ENCODE data around the gene PUDP.
"Not testable (repeated sequence)": the region's sequence is repeated elsewhere in the genome, so short reads cannot be mapped to it uniquely, and the experiment has no call there.

The PUDP gene

DNA sequence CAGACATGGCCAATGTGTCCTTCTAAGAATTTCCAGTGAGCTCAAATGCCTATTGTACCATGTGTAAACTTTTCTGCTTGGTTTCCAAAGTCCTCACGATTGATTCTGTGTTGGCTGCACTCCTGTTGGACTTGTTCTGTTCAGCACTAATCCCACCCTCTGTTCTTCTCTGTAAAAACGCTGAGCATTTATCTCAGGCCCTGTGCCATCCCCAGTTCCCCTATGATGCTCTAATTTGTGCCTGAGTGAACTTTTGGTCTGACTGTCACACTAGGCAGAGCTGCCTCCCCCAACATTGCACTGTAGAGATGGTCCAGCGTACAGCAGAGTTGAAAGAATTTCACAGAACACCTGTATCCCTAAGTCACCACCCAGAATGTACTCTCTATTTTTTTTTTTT lies 76.6 kb downstream of the PUDP start:
- no peak for DNase-seq

DNA sequence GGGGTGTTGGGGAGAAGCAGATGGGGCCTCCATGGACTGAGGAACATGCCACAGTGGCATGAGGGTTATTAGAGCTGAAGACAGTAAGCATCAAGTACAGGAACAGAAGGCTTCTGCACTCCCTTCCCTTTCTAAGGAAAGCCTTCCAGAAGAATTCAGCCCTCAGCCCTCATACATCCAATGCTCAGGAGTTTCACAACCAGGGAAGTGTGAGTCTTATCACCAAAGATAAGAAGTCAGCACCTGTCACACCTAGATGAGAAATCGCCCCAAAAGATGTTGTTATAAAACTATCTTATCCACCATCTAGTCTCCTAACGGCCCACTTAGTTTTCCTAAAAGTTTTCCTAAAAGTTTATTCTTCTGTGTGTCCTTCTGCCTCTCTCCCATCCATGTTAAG lies 78.4 kb downstream of the PUDP start:
- DNase-seq, result no peak

DNA sequence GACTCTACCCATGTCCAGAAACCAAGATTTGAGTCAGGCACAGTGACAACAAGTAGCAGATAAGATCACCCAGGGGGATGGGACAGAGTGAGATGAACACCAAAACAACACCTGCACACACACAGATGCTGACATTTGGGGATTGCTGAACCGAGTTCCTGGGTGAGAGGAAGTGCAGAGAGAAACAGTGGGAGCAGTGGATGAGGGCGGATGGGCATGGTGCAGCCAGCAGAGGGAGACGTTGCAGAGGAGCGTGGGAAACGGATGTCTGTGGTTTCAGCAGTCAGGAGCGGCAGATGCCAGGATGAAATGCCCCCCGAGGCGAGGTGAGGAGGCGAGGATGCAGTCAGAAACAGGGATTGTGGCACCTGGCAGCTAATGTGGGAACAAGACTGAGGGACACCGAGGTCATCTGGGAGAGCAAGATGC lies 79.0 kb downstream of the PUDP start:
- no peak for DNase-seq

DNA sequence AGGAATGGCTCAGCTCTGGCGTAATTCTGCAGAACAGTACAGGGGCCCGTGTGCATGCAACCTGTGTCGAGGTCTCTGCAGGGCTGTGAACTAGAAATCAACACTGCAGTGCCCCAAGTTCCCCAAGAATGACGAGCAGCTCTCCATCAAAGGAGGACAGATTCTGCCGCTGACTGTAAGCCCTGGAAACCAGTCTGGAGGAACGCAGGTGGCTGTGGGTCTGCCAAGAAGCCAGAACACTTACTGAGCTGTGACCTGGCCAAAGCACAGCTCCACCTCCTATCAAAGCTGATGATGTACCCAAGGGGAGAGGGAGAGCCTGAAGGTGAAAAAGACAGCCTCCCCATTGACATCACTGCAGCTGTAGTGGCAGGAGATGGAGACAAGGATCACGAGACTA lies 80.7 kb downstream of the PUDP start:
- no peak for DNase-seq

DNA sequence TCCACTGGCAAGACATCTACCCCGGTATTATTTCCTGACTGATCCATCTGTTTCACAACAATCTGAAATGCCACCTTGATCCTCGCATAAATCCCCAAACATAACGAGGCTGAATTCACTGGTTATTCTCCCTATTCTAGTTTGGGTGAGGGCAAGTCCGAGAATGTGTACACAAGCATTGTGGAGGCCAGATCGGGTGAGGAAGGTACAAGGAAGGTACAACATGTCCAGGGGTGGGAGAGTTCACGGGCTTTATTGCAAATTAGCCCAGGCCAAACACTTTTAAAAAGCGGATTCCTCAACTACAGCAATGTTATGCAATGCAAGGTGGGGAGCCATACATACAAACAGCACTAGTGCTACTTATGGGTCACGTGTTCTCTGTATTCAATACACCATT lies 82.5 kb downstream of the PUDP start:
- no peak for DNase-seq

DNA sequence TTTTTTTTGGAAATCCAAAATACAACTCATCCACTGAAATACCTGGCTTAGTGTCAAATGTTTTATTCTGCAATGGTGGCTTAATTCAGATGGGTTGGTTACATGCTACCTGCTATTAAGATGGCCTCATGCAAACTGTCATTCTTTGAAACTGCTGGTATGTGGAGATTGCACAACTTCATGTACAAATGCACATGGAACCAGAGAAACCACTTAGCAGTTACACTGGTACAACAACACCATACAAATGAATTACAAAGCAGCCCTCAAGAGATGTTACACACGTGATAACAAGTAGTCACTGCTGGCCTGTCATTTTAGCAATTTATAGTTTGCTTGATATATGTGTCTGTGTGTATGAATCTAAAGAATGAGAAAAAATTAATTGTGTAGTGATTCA lies 85.0 kb downstream of the PUDP start:
- DNase-seq, result no peak

DNA sequence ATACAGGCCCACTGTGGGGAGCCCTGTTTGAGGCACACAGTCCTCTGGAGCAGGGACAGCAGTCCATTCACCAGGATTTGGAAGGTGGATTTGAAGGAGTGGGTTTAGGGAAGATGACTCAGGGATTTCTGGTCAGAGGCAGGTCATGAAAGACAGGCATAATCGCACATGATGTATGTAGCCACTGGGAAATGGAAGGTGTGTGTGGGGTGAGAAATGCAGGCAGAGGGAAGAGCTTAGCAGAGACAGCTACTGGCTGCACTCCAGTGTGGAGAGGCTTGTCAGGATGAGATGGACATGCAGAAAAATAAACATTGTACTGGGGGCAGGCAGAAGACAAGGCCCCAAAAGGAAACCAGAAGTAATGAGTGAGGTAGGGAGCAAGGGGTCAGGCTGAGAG lies 85.7 kb downstream of the PUDP start:
- DNase-seq, result no peak

DNA sequence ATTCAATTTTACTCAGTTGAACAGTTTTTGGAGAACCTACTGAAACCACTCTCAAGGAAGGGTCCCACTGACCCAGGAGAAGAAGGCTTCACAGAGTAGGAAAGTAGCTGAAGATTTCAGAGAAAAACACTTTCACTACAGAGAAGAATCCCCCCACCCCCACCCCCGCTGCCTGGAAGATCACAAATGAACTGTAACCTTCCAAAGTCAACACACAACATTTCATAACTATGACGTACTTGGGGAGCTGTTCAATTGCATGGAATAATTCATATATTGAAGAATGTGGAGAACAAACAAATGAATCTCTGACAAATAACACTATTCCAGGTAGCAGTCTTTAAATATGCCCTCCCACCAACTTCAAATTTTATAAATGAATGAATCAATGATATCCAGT lies 86.5 kb downstream of the PUDP start:
- no peak for DNase-seq

DNA sequence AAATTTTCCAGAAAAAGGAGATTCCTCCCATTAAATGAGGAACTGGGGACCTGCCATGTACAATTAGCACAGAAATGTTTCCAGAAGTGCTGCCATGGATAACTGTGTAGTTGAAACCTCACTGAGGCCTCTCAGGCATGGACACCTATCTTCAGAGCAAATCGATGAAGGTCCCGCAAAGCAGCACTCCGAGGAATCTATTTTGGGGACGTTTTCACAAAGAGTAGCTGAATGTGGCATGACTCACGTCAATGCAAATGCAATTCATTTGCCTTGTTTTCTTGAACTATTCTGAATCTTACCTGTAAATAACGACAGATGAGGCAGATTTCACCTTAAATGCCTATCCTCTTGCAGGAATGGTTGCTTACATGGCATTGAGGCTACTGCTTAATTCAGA lies 87.5 kb downstream of the PUDP start:
- DNase-seq, result no peak

DNA sequence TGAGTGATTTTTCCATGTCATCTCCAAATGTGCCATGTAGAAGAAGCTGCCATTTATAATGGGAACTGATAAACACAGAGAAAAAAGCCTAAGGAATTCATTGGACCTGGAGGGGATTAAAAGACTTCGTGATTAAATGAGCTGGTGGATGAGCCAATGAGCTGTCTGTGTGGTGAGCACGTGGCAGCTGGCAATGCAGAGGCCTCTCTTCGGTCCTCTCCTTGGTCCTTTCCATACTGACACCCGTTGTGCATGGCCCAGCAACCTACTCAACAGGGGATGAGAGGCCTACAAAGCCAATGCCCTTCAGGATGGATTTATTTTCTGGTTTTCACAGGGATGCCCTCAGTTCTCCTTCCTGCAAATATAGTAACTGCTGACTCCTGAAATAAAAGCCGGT lies 88.1 kb downstream of the PUDP start:
- DNase-seq, result no peak

DNA sequence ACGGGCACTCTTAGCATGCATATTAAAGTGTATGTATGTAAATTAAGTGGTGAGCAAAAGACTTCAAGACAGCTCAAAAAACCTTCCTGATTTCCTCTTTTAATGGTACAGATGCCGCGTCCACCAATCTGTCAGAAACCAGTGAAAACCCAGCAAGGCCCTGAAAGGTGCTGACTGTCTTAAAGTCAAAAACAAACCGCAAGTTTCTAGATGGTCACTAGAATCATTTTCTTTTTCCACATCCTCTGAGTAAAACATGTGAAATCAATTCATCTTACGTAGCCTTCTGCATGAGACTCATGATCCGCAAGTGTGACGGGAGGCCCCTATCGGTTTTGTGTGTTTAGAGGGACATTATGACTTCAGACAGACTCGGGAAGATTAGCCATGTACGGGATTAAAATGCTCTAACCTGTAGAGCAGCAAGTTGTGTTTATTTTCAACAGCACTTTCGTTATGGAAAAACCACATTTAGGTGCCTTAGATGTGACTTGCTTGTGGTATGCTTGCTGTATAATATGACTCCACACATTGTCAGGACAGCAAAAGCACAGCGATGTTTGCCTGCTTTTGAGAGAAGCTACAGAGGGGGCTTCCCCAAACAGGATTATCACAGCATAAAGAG lies 88.6 kb downstream of the PUDP start:
- DNase-seq, result no peak

DNA sequence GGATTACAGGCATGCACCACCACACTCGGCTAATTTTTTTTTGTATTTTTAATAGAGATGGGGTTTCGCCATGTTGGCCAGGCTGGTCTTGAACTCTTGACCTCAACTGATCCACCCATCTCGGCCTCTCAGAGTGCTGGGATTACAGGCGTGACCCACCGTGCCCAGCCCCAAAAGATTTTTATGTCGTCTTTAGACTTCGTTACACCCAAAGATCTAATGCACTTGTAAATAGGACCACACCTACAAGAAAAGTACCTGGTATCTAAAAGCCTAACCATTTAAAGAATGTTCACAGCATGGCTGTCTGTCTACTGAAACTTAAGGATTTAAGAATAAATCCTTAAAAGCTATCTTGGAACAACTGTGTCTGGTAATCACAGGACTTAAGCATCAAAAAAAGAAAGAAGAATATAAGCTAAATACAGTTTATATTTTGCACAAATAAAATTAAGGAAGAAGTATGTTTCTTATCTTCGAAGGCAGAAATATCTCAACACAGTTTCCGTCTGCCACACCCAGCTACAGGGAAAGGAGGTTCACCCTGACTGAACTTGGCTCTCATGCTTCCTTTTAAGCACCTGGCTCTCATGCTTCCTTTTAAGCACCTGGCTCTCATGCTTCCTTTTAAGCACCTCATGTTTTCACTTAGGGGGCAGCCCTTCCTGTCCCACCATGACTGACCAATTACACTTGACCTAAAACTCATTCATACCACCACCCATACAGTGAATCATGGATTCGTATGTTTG lies 92.4 kb downstream of the PUDP start:
- DNase-seq, result no peak

DNA sequence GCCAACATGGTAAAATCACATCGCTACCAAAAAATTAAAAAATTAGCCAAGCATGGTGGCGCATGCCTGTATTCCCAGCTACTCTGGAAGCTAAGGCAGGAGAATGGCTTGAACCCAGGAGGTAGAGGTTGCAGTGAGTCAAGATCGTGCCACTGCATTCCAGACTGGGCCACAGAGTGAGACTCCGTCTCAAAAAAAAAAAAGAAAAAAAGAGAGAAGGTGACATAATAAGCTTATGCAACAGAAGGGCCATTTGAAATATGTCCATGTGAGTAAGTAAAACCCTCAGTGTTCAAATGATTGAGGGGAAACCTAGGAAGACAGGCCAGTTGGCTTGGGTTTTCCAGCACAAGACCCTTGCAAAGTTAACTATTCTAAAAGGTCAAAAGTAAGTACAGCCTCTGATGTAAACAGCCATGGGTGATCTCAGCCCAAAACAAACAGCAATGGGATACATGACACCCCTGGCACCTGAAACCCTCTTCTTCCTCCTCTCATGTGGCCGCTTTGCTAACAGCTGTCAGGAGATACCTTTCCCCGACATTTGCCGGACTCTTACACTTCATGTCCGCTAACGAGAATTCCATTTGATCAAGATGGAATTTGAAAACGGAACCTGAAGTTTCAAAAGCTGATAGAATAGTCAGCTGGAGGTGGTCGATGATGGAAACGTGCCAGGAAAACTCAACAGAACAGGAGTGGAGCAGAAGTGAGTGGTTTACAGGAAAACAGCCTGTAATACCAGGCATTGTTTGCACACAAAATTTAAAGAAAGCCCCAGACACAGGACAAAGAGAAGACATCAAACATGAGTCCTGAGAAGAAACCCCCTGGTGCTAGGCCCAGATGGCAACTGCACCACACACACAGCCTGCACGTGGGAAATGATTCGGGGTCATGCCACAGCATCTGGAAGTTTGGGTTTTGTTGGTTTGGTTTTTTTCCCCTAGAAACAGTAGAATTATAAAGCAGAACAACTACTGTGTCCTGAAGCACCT lies 93.4 kb downstream of the PUDP start:
- DNase-seq, result no peak

DNA sequence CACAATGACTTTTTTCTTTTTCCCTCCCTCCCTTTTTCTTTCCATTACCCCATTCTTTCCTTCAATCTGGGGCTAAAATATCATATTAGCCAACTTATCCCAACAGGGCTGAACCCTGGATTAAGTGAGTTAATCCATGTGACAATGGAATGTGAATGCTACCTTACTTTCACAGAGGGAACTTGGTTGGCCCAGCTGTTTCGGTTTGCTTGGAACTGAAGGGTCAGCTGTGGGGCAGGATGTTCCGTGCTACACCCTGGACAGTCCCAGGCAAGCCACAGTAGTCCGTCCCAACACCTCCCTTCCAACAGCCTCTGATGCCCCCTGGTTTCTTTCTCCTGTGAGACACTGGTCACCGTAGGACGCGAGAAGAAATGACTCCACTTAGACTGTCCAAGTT lies 95.4 kb downstream of the PUDP start:
- no peak for DNase-seq

DNA sequence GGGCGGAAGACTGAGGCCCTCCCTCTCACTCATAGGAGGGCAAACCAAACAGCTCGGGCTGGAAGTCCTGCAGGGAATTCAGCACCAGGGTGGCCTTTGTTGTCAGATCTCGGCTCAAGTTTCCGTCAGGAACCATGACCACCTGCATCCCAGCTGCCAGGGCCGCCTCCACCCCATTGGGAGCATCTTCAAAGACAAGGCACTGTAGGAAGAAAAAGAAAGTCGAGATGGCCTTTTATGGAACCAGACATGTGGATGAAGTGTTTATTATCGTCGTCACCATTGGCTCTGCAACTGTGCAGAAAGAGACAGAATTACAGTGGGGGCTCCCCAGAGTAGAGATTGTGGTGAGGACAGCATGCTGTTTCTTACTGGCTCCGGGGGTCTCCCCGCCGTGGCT lies 97.7 kb downstream of the PUDP start:
- DNase-seq, result no peak

DNA sequence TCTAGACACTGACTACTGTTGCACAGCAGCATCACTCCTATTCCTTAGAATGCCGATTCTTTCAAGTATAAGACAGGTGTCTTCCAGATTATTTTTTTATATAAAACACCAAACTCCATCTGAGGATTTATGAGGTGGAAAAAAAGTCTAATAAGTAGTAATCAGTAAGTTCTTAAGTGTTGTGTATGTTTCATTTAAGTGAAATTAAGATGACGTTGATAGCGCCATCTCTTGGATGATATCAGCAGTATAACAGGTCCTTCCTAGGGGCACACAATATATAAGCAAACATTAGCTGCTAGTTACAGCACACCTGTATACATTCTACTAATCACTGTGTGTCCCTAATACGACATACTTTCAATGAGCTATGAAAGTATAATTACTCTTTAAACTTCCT lies 100.0 kb downstream of the PUDP start:
- no peak for DNase-seq

DNA sequence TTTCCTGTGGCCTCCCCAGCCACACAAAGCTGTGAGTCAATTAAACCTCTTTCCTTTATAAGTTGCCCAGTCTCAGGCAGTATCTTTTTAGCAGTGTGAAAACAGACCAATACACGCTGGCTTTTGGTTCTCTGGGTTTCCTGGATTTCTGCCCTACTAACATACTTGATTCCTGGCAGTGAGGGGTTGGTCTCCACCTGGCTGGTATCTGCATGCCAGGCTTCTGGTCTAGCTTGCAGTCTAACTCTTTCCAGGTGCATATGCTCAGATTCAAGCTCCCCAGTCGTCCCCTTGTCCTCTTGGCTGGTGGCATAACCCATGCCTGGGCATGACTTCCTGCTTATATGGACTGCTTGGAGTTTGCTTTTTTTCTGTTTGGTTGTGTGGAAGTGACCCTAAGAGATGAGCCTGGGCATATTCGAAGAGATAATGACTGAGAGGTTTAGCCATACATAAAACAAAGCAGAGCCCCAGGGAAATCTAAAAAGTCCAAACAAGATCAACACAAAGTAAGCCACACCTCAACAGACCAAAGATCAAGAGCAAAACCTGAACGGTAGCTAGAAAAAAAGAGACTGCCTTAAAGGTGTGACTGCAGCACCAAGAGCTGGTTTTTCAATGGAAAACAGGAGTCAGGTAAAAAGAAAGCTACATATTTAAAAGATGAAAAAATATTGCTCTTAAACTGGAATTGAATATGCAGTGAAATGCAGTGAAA lies 102.6 kb downstream of the PUDP start:
- DNase-seq, result no peak

DNA sequence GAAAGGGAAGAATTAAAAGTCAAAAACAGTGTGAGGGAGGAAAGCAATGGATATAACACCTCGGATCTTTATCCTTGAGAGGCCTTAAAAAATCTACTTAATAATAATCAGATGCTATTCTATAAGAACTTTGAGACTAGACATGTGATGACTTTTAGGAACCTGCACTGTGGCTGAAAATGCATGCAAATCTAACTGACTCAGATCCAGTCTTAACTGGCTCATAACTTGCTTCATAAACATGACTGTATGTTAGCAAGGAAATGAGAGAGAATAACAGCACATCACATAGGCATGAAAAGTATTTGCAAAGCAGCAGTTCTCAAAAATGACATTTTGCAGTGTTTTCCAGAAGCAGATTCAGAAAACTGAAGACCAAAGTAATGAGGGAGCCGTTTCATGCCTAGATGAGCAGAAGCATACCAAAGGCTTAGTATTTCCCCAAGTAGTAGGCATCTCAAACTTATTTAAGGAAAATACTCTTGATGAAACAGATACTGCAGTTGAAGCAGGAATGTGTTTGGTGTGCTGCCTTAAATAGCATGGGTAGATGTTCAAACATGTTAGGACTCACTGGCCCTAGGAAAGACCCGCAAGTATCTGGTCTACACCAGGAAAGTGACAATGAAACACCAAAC lies 104.0 kb downstream of the PUDP start:
- not testable (repeated sequence) for DNase-seq

DNA sequence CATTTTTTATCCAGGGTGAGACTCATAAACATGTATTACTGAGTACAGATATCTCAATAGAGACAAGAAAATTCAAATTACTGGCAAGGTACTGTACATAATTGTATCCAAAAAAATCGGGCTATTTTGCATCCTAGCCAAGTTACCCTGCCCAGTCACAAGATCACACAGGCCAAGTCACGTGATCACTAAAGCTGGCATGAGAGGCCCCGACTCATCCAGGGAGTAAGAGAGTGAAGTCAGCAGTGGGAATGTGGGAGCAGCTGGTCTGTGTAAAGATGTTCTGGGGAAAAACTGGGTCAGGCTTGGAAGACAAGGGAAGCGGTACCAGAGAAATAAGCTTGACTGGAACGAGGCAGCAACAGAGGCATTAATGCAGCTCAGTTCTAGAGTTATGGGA lies 119.7 kb downstream of the PUDP start:
- no peak for DNase-seq

DNA sequence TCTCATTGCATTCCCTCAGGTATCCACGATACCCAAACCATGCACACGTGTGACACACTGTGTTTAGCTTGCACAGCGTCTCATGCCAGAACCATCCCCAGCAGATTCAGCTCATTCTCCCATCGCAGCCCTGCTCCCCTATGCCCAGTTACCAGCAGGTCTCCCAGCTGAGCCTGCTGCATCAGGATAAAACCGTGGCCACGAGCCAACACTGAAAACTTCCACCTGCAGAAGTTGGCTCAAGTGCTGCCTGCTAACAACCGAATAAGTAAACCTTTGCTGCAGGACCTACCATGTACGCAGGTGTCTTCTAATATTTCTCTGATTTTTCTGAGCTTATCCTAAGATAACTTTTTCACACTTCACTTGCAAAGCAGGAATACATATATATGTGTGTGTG lies 120.9 kb downstream of the PUDP start:
- DNase-seq, result no peak

DNA sequence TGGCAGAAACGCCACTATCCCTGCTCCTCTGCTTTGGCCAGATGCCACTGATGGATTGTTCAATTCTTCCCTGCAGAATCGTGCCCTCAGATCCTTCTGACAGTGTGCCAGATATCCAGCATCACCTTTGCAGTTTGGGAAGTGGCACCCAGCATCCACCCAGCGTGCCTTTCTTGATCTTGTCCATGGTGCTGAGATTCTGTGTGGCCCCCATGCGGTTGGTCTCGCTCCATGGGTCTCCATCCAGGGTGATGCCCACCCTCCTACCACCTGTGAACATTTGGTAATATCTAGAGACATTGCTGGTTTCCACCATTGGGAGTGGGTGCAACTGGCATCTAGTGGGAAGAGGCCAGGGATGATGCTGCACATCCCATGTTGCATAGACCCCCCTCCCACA lies 121.6 kb downstream of the PUDP start:
- DNase-seq, result not testable (repeated sequence)

DNA sequence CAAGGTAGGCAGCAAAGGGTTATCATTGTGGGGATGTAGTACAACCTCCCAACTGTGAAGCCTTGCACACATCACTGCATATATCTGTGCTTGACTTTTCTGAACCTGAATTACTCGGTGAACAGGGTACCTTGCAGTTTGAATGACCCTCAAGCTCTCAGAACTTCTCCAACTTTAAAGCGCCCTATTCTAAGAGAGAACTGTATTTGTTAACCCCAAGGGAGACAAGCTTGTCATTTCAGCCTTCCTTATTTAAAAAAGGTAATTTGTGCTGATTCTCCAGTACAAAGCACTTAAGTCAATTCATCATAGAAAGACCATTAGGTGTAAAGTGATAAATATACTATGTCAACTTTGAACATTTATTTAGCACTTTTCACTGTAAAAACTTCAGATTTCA lies 122.5 kb downstream of the PUDP start:
- no peak for DNase-seq

DNA sequence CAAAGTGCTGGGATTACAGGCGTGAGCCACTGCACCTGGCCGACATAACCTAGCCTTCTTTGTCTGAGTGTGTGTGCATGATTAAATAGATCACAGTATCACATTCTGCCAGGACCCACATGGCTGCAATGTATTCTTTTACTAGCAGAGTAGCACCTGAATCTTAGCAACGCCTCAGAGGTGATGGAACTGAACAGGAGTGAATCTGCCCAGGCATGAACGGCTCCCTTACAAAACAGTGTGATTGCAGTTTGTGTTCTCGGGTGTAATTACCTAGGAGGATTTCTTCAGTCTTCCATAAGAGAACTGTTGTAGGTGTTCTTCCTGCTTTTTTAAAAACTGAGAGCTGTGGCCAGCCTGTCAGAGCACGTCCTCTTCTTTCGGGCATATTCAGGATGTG lies 123.1 kb downstream of the PUDP start:
- DNase-seq, result no peak
